ENCODE results near the gene DNAJB6.

The DNAJB6 gene

DNA sequence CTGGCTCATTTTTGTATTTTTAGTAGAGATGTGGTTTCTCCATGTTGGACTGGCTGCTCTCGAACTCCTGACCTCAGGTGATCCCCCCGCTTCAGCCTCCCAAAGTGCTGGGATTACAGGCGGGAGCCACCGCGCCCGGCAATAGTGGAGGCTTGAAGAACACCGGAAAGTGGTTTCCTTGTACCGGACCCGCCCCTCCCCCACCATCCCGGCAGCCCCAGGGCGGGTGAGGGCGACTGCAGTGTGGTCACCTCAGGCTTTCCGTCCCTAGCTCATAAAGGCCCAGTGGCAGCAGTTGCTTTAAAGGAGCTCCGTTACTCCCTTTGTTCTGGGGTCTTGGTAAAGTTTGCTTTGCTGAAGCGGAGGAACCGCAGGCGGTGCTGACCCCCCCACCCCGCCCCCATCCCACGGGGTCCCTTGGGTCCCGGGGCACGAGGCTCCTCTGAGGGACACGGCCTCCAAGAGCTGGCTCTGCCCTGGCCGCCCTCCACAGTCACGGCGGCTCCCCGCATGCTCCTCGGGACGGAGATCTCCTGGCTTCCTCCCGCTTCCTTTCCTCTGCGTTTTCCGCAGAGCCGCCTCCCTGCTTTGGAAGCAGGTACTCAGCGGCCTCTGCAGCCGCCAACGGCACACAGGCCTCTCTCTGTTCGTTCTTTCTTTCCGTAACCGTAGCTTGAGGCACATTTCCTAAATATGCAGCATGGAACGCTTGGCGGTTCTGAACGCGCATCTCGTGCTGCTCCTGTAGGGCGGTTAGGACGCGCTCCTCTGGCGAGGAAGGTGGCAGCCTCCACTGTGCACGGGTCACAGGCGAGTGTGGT is 77.3 kb downstream of the DNAJB6 start:
- TF ChIP-seq CTCF (conservative IDR thresholded peaks at IDR 0.05; ENCODE audit: control insufficient read depth, insufficient read depth, low read depth, low read length) = no peak
- no peak overlapping the region for H3K4me3 ChIP-seq (ENCODE audit: control insufficient read depth, low read depth, low read length)
- DNase-seq (ENCODE audit: low read depth) = no peak

GRCh38 chr7:157414702-157415096 is 77.9 kb downstream of the DNAJB6 start:
- H3K4me3 ChIP-seq (ENCODE audit: control insufficient read depth, low read depth, low read length) = no peak overlapping the region
- no peak for DNase-seq (ENCODE audit: low read depth)
- TF ChIP-seq CTCF (conservative IDR thresholded peaks at IDR 0.05; ENCODE audit: control insufficient read depth, insufficient read depth, low read depth, low read length) = no peak

GRCh38 chr7:157415486-157415885 is 78.7 kb downstream of the DNAJB6 start:
- DNase-seq (ENCODE audit: low read depth) = no peak

DNA sequence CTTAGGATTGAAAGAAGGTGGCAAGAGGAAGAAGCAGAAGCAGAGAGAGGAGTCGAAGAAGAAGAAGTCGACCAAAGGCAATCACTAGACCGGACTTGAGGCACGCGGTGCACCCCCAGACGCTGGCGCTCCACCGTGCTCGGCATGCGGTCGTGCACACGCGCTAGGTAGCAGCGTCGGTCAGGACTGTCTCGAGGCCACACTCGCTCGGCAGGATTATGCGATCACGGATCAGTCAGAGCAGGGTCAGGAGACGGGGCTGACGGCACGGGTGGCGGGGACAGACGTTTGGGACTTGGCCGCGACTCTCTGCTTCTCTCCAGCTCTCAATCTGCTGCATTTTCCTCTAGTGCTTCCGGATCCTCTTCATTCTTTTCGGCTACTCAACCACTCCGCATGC is 79.2 kb downstream of the DNAJB6 start:
- no peak for TF ChIP-seq CTCF (conservative IDR thresholded peaks at IDR 0.05; ENCODE audit: control insufficient read depth, insufficient read depth, low read depth, low read length)
- no peak for DNase-seq (ENCODE audit: low read depth)
- H3K4me3 ChIP-seq (ENCODE audit: control insufficient read depth, low read depth, low read length) = no peak overlapping the region

More at GRCh38 chr7:157415486-157415885, 78.7 kb downstream of the DNAJB6 start:
- TF ChIP-seq CTCF (conservative IDR thresholded peaks at IDR 0.05; ENCODE audit: control insufficient read depth, insufficient read depth, low read depth, low read length) = no peak
- H3K4me3 ChIP-seq (ENCODE audit: control insufficient read depth, low read depth, low read length) = no peak overlapping the region

GRCh38 chr7:157418204-157419034 is 81.6 kb downstream of the DNAJB6 start:
- no peak for DNase-seq (ENCODE audit: low read depth)
- H3K4me3 ChIP-seq (ENCODE audit: control insufficient read depth, low read depth, low read length) = no peak overlapping the region
- no peak for TF ChIP-seq CTCF (conservative IDR thresholded peaks at IDR 0.05; ENCODE audit: control insufficient read depth, insufficient read depth, low read depth, low read length)

- TF ChIP-seq CTCF (conservative IDR thresholded peaks at IDR 0.05; ENCODE audit: control insufficient read depth, insufficient read depth, low read depth, low read length) = no peak
- no peak for DNase-seq (ENCODE audit: low read depth)
- H3K4me3 ChIP-seq (ENCODE audit: control insufficient read depth, low read depth, low read length) = no peak overlapping the region
Observed at GRCh38 chr7:157419035-157419293, 82.2 kb downstream of the DNAJB6 start.
